Upper lobe of right lung (tissue), 1 donor: Measurements from ENCODE around the gene SKOR1. TPM values are rescaled to one million over a fixed set of nuclear protein-coding genes. Genes with fewer than 3 reads are reported as not detected.

Source experiments
- ATAC-seq: fragments of 200-7000 bp; cut with Tn5 transposase; one replicate; pipeline ENCODE4 v1.9.1; 2020; ENCODE audit warnings: mild to moderate bottlenecking, moderate library complexity
- DNase-seq: peaks from one replicate; pipeline ENCODE4 v3.0.0-alpha.2; 2020
- H3K27ac ChIP-seq: fragments of 200-600 bp; one replicate; pipeline ENCODE4 v1.8.0; 2022
- H3K27me3 ChIP-seq: fragments of 200-600 bp; one replicate; pipeline ENCODE4 v1.8.0; 2022; ENCODE audit warnings: mild to moderate bottlenecking
- H3K36me3 ChIP-seq: fragments of 200-600 bp; one replicate; pipeline ENCODE4 v1.8.0; 2022
- H3K4me1 ChIP-seq: fragments of 200-600 bp; one replicate; pipeline ENCODE4 v1.8.0; 2022
- H3K4me3 ChIP-seq: fragments of 200-600 bp; one replicate; pipeline ENCODE4 v1.8.0; 2022; ENCODE audit warnings: mild to moderate bottlenecking
- H3K9me3 ChIP-seq: fragments of 200-600 bp; one replicate; pipeline ENCODE4 v1.8.0; 2022
- CTCF ChIP-seq: fragments of 200-600 bp; IDR thresholded peaks from one replicate; pipeline ENCODE4 v1.8.0; 2022; ENCODE audit warnings: antibody characterized with exemption
- intact Hi-C: fragments of 100-400 bp; cut with DNase I; formaldehyde crosslinking; loops from one replicate; pipeline ENCODE4 v1.11.0; 2022
- total RNA-seq: library from RNA; stranded (reverse); fragmentation: NEBNext Ultra II Directional; extraction: Animal tissue kit (Norgen Biotek cat#: 25700); gene quantifications from one replicate; pipeline ENCODE4 v1.2.1, GENCODE V29; 2021
- donor health status: DM: no; HTN: yes; CAD: no; lungs with severe emphysema.

Gene SKOR1
- total RNA-seq, 1 donor from 2014 or later, result 0.52 TPM

GRCh38 chr15:67778968-67779548, 46.3 kb upstream of the SKOR1 start:
- Histone ChIP-seq H3K36me3 (no peaks in the 10 kb centered on the region), H3K27me3 (no peaks in the 10 kb centered on the region), H3K4me1 (no peaks in the 10 kb centered on the region), H3K27ac (no peak overlapping the region), H3K4me3 (no peak overlapping the region), H3K9me3 (no peaks in the 10 kb centered on the region)
- no peak for ATAC-seq
- no peak for DNase-seq
- no peak for TF ChIP-seq CTCF
- intact Hi-C loops, result no loop called here

- H3K4me3 ChIP-seq, result no peak overlapping the region
- peak; percentile 49 for ATAC-seq
- no peak for DNase-seq
- intact Hi-C loops, result no loop called here
- no peak for TF ChIP-seq CTCF
- no peaks in the 10 kb centered on the region for H3K36me3 ChIP-seq
- H3K4me1 ChIP-seq, result no peaks in the 10 kb centered on the region
- H3K9me3 ChIP-seq, result no peaks in the 10 kb centered on the region
- no peaks in the 10 kb centered on the region for H3K27me3 ChIP-seq
- no peak overlapping the region for H3K27ac ChIP-seq
These were observed 45.7 kb upstream of the SKOR1 start for GRCh38 chr15:67779549-67780111.

- intact Hi-C loops, result no loop called here
These were observed 44.2 kb upstream of the SKOR1 start for GRCh38 chr15:67781061-67781460.

GRCh38 chr15:67781907-67782690, 43.2 kb upstream of the SKOR1 start:
- no peak overlapping the region for H3K27ac ChIP-seq
- DNase-seq (no peak), ATAC-seq (no peak)
- no peaks in the 10 kb centered on the region for H3K27me3 ChIP-seq
- no peaks in the 10 kb centered on the region for H3K36me3 ChIP-seq
- TF ChIP-seq CTCF, result no peak
- H3K4me1 ChIP-seq, result no peaks in the 10 kb centered on the region
- intact Hi-C loops, result no loop called here
- H3K9me3 ChIP-seq, result no peaks in the 10 kb centered on the region
- no peak overlapping the region for H3K4me3 ChIP-seq

More at GRCh38 chr15:67781061-67781460, 44.2 kb upstream of the SKOR1 start:
- DNase-seq (no peak), ATAC-seq (no peak)
- TF ChIP-seq CTCF, result no peak
- H3K4me1 ChIP-seq, result no peaks in the 10 kb centered on the region
- H3K36me3 ChIP-seq, result no peaks in the 10 kb centered on the region
- H3K4me3 ChIP-seq, result no peak overlapping the region
- no peak overlapping the region for H3K27ac ChIP-seq
- no peaks in the 10 kb centered on the region for H3K9me3 ChIP-seq
- H3K27me3 ChIP-seq, result no peaks in the 10 kb centered on the region

GRCh38 chr15:67782691-67782991, 42.7 kb upstream of the SKOR1 start:
- Histone ChIP-seq H3K27me3 (no peaks in the 10 kb centered on the region), H3K27ac (no peak overlapping the region), H3K4me1 (no peaks in the 10 kb centered on the region), H3K36me3 (no peaks in the 10 kb centered on the region), H3K4me3 (no peak overlapping the region), H3K9me3 (no peaks in the 10 kb centered on the region)
- ATAC-seq (no peak), DNase-seq (no peak)
- TF ChIP-seq CTCF, result no peak
- intact Hi-C loops, result no loop called here
